C4-2B (cell line): Measurements from ENCODE around the gene FIG4.

ENCODE experiments used
- ZFX ChIP-seq: fragments of 450-650 bp; IDR thresholded peaks from 2 replicates; pipeline ENCODE4 v1.6.1; 2017
- TF ChIP-seq, protein P1 (sequence below): fragments of 450-650 bp; conservative IDR thresholded peaks from 2 replicates; pipeline ENCODE4 v1.5.1; 2017; ENCODE audit warnings: mild to moderate bottlenecking

DNA sequence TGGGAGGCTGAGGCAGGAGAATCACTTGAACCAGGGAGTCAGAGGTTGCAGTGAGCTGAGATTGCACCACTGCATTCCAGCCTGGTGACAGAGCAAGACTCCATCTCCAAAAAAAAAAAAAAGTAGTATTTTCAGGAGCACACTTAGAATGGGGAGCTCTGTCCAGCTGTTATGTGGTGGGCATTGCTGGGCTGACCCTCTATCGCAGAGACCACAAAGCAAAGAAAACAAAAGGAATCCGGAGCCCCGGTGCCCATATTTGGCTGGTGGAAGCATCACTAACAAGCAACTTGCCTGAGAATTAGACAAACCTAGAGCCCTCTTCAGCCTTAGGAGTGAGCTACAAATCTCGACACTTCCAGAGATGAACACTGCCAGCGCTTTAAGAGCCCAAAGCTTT lies 149.7 kb downstream of the FIG4 start:
- TF ChIP-seq, protein P1, sequence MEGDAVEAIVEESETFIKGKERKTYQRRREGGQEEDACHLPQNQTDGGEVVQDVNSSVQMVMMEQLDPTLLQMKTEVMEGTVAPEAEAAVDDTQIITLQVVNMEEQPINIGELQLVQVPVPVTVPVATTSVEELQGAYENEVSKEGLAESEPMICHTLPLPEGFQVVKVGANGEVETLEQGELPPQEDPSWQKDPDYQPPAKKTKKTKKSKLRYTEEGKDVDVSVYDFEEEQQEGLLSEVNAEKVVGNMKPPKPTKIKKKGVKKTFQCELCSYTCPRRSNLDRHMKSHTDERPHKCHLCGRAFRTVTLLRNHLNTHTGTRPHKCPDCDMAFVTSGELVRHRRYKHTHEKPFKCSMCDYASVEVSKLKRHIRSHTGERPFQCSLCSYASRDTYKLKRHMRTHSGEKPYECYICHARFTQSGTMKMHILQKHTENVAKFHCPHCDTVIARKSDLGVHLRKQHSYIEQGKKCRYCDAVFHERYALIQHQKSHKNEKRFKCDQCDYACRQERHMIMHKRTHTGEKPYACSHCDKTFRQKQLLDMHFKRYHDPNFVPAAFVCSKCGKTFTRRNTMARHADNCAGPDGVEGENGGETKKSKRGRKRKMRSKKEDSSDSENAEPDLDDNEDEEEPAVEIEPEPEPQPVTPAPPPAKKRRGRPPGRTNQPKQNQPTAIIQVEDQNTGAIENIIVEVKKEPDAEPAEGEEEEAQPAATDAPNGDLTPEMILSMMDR: no peak
- no peak for TF ChIP-seq ZFX
